Measurements from ENCODE around the gene CABP2.

GRCh38 chr11:67489885-67490726, 33.1 kb downstream of the CABP2 start:
- TF ChIP-seq, protein P1, sequence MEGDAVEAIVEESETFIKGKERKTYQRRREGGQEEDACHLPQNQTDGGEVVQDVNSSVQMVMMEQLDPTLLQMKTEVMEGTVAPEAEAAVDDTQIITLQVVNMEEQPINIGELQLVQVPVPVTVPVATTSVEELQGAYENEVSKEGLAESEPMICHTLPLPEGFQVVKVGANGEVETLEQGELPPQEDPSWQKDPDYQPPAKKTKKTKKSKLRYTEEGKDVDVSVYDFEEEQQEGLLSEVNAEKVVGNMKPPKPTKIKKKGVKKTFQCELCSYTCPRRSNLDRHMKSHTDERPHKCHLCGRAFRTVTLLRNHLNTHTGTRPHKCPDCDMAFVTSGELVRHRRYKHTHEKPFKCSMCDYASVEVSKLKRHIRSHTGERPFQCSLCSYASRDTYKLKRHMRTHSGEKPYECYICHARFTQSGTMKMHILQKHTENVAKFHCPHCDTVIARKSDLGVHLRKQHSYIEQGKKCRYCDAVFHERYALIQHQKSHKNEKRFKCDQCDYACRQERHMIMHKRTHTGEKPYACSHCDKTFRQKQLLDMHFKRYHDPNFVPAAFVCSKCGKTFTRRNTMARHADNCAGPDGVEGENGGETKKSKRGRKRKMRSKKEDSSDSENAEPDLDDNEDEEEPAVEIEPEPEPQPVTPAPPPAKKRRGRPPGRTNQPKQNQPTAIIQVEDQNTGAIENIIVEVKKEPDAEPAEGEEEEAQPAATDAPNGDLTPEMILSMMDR (IDR thresholded peaks at IDR 0.05 in 4 of 5, conservative IDR thresholded peaks at IDR 0.05 in 1 of 5) = no peak
- TF ChIP-seq POLR2A (IDR thresholded peaks at IDR 0.05) = no peak
